NAMALWA (cell line): Measurements from ENCODE around the gene SUN2.

Source experiments
- DNase-seq: peaks from one replicate; pipeline ENCODE4 v3.0.0-alpha.2; 2015; ENCODE audit warnings: low spot score

Gene SUN2

DNA sequence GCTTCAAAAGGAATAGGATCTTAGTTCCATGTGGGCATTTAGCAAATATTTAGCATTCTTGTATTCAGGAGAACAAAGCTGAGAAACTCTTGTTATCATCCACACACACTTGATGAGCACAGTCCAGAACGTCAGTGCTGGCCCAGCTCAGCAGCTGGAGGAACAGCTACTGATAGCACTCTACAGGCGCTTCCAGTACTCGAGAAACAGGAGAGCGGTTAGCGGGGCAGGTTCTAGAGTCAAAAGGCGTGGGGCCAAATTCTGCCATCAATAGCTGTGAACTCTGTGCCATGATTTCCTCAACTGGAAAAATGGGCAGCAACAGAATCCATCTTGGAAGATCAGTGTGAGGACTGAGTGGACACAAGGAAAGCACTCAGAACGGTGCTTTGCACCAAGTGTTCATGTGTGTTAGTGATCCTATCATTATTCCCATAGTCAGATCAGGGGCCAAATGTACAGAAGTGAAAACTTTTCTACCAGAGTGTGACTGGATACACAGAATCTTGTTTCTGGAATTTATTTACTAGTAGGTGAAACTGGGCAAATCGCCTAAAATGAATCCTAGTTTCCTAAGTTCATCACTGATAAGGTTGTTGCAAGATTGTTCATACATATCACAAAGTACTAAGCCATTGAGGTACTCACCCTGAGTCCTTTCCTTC, 58.2 kb downstream of the SUN2 start:
- no peak for DNase-seq

DNA sequence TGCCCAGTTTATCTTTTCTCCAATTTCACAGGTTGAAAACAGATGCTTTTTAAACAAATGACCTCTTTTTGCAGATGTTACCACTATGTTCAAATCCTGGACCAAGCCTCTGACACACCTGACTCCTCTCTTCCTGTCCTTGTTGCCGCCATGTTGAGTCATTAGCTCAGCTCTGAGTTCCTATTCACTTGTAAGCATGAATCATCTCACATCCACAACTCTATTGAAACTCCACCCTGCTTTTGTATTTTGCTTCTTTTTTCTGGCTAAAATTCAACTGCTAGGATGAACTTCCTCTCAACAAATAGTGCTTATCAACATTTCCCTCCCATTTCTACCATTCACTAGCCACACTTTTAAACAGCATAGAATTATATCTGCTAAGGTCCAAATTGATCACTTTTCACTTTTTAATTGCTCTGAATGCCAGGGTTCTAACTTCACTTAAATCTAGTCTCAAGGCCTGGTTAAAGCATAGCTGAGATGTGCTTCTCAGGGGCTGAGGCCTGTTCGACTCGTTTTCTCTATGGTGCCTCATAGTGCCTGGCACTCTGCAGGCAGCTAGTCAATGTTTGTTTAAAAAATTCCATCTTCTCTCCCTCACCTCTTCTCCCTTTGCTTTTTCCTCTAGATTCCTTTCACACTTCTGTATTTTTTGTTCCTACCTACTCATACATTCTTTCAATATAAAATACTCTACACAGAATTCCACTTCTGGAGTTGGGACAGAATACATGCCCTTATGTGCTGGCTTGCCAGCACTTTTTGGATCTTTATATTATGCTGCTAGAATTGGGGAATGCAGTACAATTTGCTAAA, 59.0 kb downstream of the SUN2 start:
- no peak for DNase-seq

DNA sequence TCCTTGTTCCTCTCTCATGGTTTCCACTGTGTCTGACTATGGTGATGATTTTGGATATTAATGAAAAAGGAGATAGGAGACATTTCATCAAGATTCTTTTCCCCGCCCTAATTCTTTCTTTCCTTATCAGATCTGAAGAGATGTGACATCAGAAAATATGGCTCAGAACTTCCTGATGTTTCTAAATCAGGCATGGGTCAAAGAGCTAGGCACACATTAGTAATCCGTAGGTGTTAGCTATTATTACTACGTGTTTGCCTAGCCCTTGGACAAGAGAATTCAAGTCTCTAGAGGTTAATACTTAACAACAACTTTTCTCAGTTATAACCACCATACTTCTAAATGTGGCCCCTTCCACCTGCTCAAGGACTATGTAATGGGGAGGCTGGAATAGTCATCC, 60.9 kb downstream of the SUN2 start:
- no peak for DNase-seq

DNA sequence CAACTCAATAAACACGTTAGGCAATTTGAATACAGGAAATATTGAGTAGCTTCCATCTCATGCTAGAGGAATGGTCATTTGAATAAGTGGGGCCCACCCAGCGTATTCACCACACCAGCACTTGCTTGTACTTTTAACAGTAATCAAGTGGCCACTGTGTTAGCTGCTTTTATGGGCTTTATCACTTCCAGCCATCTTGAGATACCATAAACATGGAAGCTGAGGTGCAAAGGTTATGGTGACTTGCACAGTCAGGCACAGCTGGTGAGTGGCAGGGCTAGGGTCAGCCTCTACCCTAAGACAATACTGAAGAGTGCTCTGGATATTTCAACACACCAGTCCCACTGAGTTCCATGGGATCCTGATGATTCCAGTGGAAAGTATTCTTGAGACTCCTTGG, 61.7 kb downstream of the SUN2 start:
- no peak for DNase-seq

DNA sequence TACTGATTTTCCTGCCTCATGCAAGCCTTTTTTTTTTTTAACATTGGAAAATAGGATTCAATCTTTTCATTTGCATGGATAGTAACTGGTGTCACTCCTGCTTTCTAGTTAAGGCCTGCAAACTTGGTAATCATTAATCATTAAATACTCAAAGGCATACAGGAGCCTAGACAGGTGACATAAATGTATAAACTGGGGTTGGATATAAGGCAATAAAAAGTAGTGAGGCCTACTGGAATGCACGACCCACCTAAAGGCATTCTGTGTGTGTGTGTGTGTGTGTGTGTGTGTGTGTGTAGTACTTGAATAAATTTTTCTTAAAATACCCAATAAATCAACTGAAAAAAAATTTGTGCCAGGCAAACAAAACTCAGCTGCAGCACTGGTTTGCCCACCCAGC, 66.1 kb downstream of the SUN2 start:
- no peak for DNase-seq

DNA sequence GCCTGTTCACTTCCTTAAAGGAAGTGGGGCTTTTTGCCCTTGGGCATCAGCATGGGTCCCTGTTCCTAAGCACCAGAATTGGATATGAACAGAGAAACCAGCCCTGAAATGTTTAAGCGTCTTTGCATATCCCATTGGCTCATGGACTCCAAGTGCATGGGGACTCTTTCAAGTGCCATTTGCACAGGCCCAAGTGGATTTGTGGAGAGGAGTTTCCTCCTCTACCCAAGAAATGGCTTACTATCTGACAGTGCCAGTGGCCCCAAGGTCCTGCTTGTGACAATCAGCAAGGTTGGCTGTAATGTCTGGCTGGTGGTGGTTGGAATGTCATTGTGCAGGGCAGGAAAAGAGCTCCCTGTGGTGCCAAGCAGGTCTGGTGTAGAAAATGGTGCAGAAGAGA, 70.0 kb downstream of the SUN2 start:
- no peak for DNase-seq

DNA sequence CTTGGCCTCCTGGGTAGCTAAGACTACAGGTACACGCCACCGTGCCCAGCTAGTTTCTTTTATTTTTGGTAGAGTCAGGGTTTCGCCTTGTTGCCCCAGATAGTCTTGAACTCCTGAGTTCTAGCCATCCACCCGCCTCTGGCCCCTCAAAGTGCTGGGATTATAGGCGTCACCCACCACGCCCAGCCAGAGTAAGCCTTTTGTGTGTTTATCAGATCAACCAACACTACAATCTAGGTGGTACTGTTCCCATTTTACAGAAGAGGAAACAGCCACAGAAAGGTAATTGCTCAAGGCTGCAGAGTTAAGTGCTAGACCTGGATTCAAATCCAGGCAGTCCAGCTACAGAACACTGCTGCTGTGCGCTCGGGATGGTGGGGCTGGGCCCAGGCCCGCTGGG, 70.9 kb downstream of the SUN2 start:
- no peak for DNase-seq
